GM19438 (cell line): ENCODE measurements around the gene PSMB7.
"Not testable (repeated sequence)": the region's sequence is repeated elsewhere in the genome, so short reads cannot be mapped to it uniquely, and the experiment has no call there.

ENCODE experiments used
- ATAC-seq: cut with Tn5 transposase; IDR thresholded peaks from one replicate; pipeline ENCODE4 v1.9.1; 2021; ENCODE audit warnings: low read depth; ENCODE audit not compliant: unreplicated experiment

PSMB7 gene

GRCh38 chr9:124444166-124444565, 28.9 kb upstream of the PSMB7 start:
- no peak for ATAC-seq

- no peak for ATAC-seq
Measured at GRCh38 chr9:124443625-124444024, 28.4 kb upstream of the PSMB7 start.

GRCh38 chr9:124442826-124443225, 27.6 kb upstream of the PSMB7 start:
- ATAC-seq = no peak

- no peak for ATAC-seq
Measured at GRCh38 chr9:124442379-124442778, 27.1 kb upstream of the PSMB7 start.

GRCh38 chr9:124441291-124441690, 26.0 kb upstream of the PSMB7 start:
- ATAC-seq = no peak

GRCh38 chr9:124440786-124441185, 25.5 kb upstream of the PSMB7 start:
- ATAC-seq = no peak

- no peak for ATAC-seq
Measured at GRCh38 chr9:124439686-124440243, 24.5 kb upstream of the PSMB7 start.

- no peak for ATAC-seq
Measured at GRCh38 chr9:124439086-124439485, 23.8 kb upstream of the PSMB7 start.

- ATAC-seq = no peak
Measured at GRCh38 chr9:124438091-124438490, 22.8 kb upstream of the PSMB7 start.

GRCh38 chr9:124437086-124437485, 21.8 kb upstream of the PSMB7 start:
- no peak for ATAC-seq

GRCh38 chr9:124436320-124436719, 21.1 kb upstream of the PSMB7 start:
- ATAC-seq = no peak

- no peak for ATAC-seq
Measured at GRCh38 chr9:124429530-124429867, 14.3 kb upstream of the PSMB7 start.

- no peak for ATAC-seq
Measured at GRCh38 chr9:124428751-124429529, 13.7 kb upstream of the PSMB7 start.

GRCh38 chr9:124427281-124427680, 12.0 kb upstream of the PSMB7 start:
- no peak for ATAC-seq

GRCh38 chr9:124426361-124426760, 11.1 kb upstream of the PSMB7 start:
- no peak for ATAC-seq

- ATAC-seq = not testable (repeated sequence)
Measured at GRCh38 chr9:124425733-124426132, 10.5 kb upstream of the PSMB7 start.

GRCh38 chr9:124423591-124423990, 8.3 kb upstream of the PSMB7 start:
- no peak for ATAC-seq

GRCh38 chr9:124423155-124423554, 7.9 kb upstream of the PSMB7 start:
- ATAC-seq = no peak

- ATAC-seq = no peak
Measured at GRCh38 chr9:124420991-124421543, 5.8 kb upstream of the PSMB7 start.

- ATAC-seq = no peak
Measured at GRCh38 chr9:124419832-124420489, 4.7 kb upstream of the PSMB7 start.

- no peak for ATAC-seq
Measured at GRCh38 chr9:124415852-124416484, 726 bp upstream of the PSMB7 start.
